Measurements from ENCODE around the gene EPHA10. TPM values are rescaled to one million over a fixed set of nuclear protein-coding genes. Genes with fewer than 3 reads are reported as not detected.

EPHA10 gene
- total RNA-seq, 1 donor = not detected

DNA sequence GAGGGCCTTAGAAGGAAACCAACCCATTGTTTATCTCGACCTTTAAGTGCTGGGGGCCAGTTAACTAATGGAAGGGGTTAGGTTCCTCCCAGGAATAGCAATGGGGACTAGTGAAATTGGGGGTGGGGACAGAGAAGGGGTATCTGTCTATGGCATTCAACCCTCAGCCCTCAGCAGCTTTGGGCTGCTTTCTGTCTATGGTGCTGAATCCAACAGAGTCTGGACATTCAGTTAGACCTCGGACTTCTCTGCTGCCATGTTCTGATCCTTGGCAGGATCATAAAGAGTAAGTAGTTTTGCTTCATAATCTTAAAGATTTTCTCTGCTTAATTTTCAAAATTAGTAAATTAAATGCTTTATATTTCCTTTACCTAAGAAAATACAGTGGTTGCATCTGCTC, 2.6 kb upstream of the EPHA10 start:
- DNase-seq (ENCODE audit: low read depth) = no peak
- TF ChIP-seq CTCF (IDR thresholded peaks at IDR 0.05; ENCODE audit: insufficient read depth, low read depth, low read length) = no peak
- no peak overlapping the region for H3K4me3 ChIP-seq (ENCODE audit: low read depth, low read length)

- no peak overlapping the region for H3K4me3 ChIP-seq (ENCODE audit: low read depth, low read length)
- DNase-seq (ENCODE audit: low read depth) = no peak
- TF ChIP-seq CTCF (IDR thresholded peaks at IDR 0.05; ENCODE audit: insufficient read depth, low read depth, low read length) = no peak
Measured at GRCh38 chr1:37765916-37766664, 1.2 kb upstream of the EPHA10 start.

DNA sequence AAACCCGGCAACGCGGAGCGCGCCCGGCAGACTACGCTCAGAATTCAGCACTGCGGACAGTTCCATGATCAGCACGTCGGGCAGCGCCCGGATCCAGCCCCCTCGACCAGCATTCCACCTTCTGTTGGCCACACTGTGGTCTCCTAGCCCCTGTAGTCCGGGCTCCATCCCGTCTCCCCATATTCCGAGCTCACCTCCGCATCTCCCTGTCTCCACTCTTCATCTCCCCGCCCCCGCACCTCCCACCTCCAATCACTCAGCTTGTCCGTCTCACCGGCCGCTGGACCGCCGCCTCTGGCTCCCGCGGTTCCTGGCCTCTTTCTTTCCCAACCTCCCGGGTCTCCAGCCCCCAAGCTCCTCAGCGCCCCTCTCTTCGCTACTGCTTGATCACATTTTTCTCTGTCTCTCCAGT, 500 bp downstream of the EPHA10 start:
- DNase-seq (ENCODE audit: low read depth) = peak; percentile 47
- TF ChIP-seq CTCF (IDR thresholded peaks at IDR 0.05; ENCODE audit: insufficient read depth, low read depth, low read length) = no peak
- H3K4me3 ChIP-seq (ENCODE audit: low read depth, low read length) = no peak overlapping the region

GRCh38 chr1:37763791-37764413, 1.0 kb downstream of the EPHA10 start:
- no peak for DNase-seq (ENCODE audit: low read depth)
- no peak overlapping the region for H3K4me3 ChIP-seq (ENCODE audit: low read depth, low read length)
- no peak for TF ChIP-seq CTCF (IDR thresholded peaks at IDR 0.05; ENCODE audit: insufficient read depth, low read depth, low read length)

- DNase-seq (ENCODE audit: low read depth) = no peak
- TF ChIP-seq CTCF (IDR thresholded peaks at IDR 0.05; ENCODE audit: insufficient read depth, low read depth, low read length) = no peak
- no peak overlapping the region for H3K4me3 ChIP-seq (ENCODE audit: low read depth, low read length)
Measured at GRCh38 chr1:37762516-37762915, 2.4 kb downstream of the EPHA10 start.

DNA sequence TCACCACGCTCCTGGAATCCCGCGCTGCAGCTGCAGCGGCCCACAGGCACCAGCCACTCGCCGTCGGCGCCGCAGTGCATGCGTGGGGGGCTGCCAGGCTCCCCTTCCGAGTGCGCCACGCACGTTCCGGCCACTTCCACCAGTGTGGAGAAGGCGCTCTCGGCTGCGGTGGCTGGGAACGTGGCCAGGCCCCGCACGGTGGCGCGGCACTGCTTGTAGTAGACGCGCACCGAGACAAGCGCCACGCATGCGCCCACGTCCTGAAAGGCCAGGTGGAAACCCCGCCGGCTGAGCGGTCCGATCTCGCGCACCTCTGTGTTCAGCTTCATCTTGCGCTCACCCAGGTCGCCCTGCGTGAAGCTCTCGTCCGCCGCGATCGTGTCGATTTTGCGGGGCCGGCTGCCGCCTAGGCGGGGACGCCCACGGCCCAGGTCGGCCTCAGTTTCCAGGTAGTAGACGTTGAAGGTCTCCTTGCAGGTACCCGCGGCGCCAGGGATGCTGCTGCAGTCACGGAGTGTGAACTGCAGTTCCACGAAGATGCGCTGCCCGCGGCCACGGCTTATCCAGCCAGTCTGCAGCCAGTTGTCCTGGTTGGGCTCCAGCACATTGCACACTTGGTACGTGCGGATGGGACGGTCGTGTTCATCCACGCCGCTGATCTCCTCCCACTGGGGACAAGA, 3.4 kb downstream of the EPHA10 start:
- DNase-seq (ENCODE audit: low read depth) = no peak
- no peak overlapping the region for H3K4me3 ChIP-seq (ENCODE audit: low read depth, low read length)
- TF ChIP-seq CTCF (IDR thresholded peaks at IDR 0.05; ENCODE audit: insufficient read depth, low read depth, low read length) = no peak
